ENCODE measurements around the gene ADAM21.
"Not testable (repeated sequence)": the region's sequence is repeated elsewhere in the genome, so short reads cannot be mapped to it uniquely, and the experiment has no call there.

ADAM21 gene

DNA sequence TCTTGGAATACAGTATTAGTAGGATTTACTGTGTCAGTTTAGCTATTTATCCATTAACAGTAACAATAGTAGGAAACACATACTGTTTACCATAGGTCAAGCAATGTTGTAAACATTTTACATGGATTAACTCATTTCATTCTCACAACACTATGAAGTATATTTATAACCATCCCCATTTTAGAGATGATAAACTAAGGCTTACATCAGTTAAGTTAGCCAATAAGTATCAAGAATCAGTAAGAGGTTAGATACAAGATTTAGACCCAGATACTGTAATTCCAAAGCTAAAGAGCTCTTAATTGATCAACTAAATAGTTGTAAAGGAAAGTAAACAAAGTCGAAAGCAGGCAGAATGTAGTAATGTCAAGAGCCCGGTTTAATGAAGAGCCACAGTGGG lies 36.2 kb upstream of the ADAM21 start:
- WGBS (ENCODE audit: extremely low coverage, insufficient coverage, insufficient read length) = no CpG with 5 or more reads among the region's 2 CpGs
- no peak overlapping the region for H4K91ac ChIP-seq (ENCODE audit: low read depth, low read length)
- H3K27me3 ChIP-seq (ENCODE audit: insufficient read depth, low read length) = no peaks in the 10 kb centered on the region
- DNase-seq = no peak
- H3K79me1 ChIP-seq (ENCODE audit: low read length) = no peaks in the 10 kb centered on the region
- no peak overlapping the region for H2AK5ac ChIP-seq (ENCODE audit: low read length)
- H3K18ac ChIP-seq (ENCODE audit: low read length) = no peak overlapping the region
- peak overlapping the region; percentile 44 for H3K4me2 ChIP-seq (ENCODE audit: low read length)
- no peaks in the 10 kb centered on the region for H3K79me2 ChIP-seq (ENCODE audit: control insufficient read depth, insufficient read depth, low read length, poor library complexity)
- H2BK12ac ChIP-seq (ENCODE audit: low read length) = no peak overlapping the region
- no peaks in the 10 kb centered on the region for H3K9me3 ChIP-seq (ENCODE audit: insufficient read depth, low read depth, low read length)
- no peak overlapping the region for H2BK120ac ChIP-seq (ENCODE audit: insufficient read depth, low read length, poor library complexity)
- no peak overlapping the region for H4K12ac ChIP-seq (ENCODE audit: low read depth, low read length)
- no peak overlapping the region for H2BK5ac ChIP-seq (ENCODE audit: low read depth, low read length, poor library complexity)
- H3K23ac ChIP-seq (ENCODE audit: low read length) = no peak overlapping the region
- H4K8ac ChIP-seq (ENCODE audit: low read depth, low read length) = no peak overlapping the region
- no peak overlapping the region for H3K27ac ChIP-seq (ENCODE audit: low read depth, low read length)
- no peak overlapping the region for H3K9ac ChIP-seq (ENCODE audit: low read length)
- H2AFZ ChIP-seq (ENCODE audit: insufficient read depth, low read length, poor library complexity) = no peak overlapping the region
- no peak overlapping the region for H3K14ac ChIP-seq (ENCODE audit: low read length)
- H3K4me1 ChIP-seq (ENCODE audit: control insufficient read depth in 1 of 2, insufficient read depth in 2 of 2, low read length in 2 of 2) = no peaks in the 10 kb centered on the region
- no peak overlapping the region for H3K4ac ChIP-seq (ENCODE audit: low read depth, low read length)
- no peaks in the 10 kb centered on the region for H3K36me3 ChIP-seq (ENCODE audit: control insufficient read depth in 1 of 2, insufficient read depth in 2 of 2, low read length in 2 of 2)
- H3K4me3 ChIP-seq (ENCODE audit: low read depth, low read length) = no peak overlapping the region

- H3K18ac ChIP-seq (ENCODE audit: low read length) = no peak overlapping the region
- H3K4me3 ChIP-seq (ENCODE audit: low read depth, low read length) = peak overlapping the region; percentile 77
- no peak overlapping the region for H2BK120ac ChIP-seq (ENCODE audit: insufficient read depth, low read length, poor library complexity)
- no peaks in the 10 kb centered on the region for H3K4me1 ChIP-seq (ENCODE audit: control insufficient read depth in 1 of 2, insufficient read depth in 2 of 2, low read length in 2 of 2)
- H3K27ac ChIP-seq (ENCODE audit: low read depth, low read length) = no peak overlapping the region
- H4K12ac ChIP-seq (ENCODE audit: low read depth, low read length) = peak overlapping the region; percentile 6
- WGBS (ENCODE audit: extremely low coverage, insufficient coverage, insufficient read length) = no CpG with 5 or more reads among the region's 9 CpGs
- no peak overlapping the region for H2BK5ac ChIP-seq (ENCODE audit: low read depth, low read length, poor library complexity)
- no peaks in the 10 kb centered on the region for H3K9me3 ChIP-seq (ENCODE audit: insufficient read depth, low read depth, low read length)
- no peaks in the 10 kb centered on the region for H3K79me2 ChIP-seq (ENCODE audit: control insufficient read depth, insufficient read depth, low read length, poor library complexity)
- H3K79me1 ChIP-seq (ENCODE audit: low read length) = no peaks in the 10 kb centered on the region
- H3K4me2 ChIP-seq (ENCODE audit: low read length) = peak overlapping the region; percentile 99
- H2BK12ac ChIP-seq (ENCODE audit: low read length) = no peak overlapping the region
- peak overlapping the region; percentile 72 for H3K9ac ChIP-seq (ENCODE audit: low read length)
- no peak overlapping the region for H2AK5ac ChIP-seq (ENCODE audit: low read length)
- no peak overlapping the region for H3K14ac ChIP-seq (ENCODE audit: low read length)
- H4K8ac ChIP-seq (ENCODE audit: low read depth, low read length) = peak overlapping the region; percentile 58
- no peaks in the 10 kb centered on the region for H3K27me3 ChIP-seq (ENCODE audit: insufficient read depth, low read length)
- no peak overlapping the region for H4K91ac ChIP-seq (ENCODE audit: low read depth, low read length)
- H3K4ac ChIP-seq (ENCODE audit: low read depth, low read length) = no peak overlapping the region
- no peak overlapping the region for H3K23ac ChIP-seq (ENCODE audit: low read length)
- peak overlapping the region; percentile 17 for H2AFZ ChIP-seq (ENCODE audit: insufficient read depth, low read length, poor library complexity)
- no peaks in the 10 kb centered on the region for H3K36me3 ChIP-seq (ENCODE audit: control insufficient read depth in 1 of 2, insufficient read depth in 2 of 2, low read length in 2 of 2)
- DNase-seq = peak in 1 of 2 donors; percentile 14
Observed at GRCh38 chr14:70416338-70416724, 35.6 kb upstream of the ADAM21 start.

DNA sequence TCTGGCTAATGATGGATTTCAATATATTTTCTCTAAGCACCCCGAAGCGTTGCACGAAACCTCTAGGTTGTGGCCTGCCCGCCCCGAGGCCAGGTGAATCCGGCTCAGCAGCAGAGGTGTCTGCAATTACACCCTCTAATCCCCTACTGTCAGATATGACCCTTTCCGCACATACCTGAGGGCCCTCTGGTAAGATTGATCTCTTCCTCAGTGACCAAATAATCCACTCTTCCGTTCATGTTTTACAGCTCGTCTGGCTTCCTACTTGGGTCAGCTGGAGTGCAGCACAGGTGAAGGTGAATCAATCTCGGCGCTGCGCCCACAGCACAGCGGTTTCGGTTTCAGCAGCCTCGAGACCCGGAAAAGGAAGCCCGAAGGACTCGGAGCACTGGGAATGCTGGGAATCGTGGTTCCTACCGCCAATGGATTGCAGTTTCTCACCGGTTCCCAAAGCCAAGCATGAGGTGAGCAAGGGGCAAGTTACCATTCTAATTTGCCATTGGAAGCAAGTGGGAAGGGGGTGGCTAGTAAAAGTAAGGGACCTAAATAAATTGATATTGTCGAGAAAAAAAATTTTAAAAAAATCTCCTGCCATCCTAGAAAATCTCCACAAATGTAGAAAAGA lies 35.1 kb upstream of the ADAM21 start, which contains the start of gene SYNJ2BP:
SYNJ2BP (minus strand) TSS at position 366 of the 625 bp plus-strand sequence; CDS start at position 239, 127 bp downstream.
- no CpG with 5 or more reads among the region's 22 CpGs for WGBS (ENCODE audit: extremely low coverage, insufficient coverage, insufficient read length)
- Histone ChIP-seq H3K18ac (ENCODE audit: low read length) (no peak within 1 kb of the TSS), H3K23ac (ENCODE audit: low read length) (no peak within 1 kb of the TSS), H3K27me3 (ENCODE audit: insufficient read depth, low read length) (no peaks in the 10 kb centered on the region), H3K27ac (ENCODE audit: low read depth, low read length) (no peak within 1 kb of the TSS), H4K91ac (ENCODE audit: low read depth, low read length) (no peak within 1 kb of the TSS), H3K4me3 (ENCODE audit: low read depth, low read length) (peak within 1 kb of the TSS; percentile 77), H3K79me1 (ENCODE audit: low read length) (no peaks in the 10 kb centered on the region), H2AK5ac (ENCODE audit: low read length) (no peak within 1 kb of the TSS), H3K4ac (ENCODE audit: low read depth, low read length) (no peak within 1 kb of the TSS), H3K36me3 (ENCODE audit: control insufficient read depth in 1 of 2, insufficient read depth in 2 of 2, low read length in 2 of 2) (no peaks in the 10 kb centered on the region), H3K79me2 (ENCODE audit: control insufficient read depth, insufficient read depth, low read length, poor library complexity) (no peaks in the 10 kb centered on the region), H2BK5ac (ENCODE audit: low read depth, low read length, poor library complexity) (no peak within 1 kb of the TSS), H3K4me2 (ENCODE audit: low read length) (peak within 1 kb of the TSS; percentile 99), H2BK12ac (ENCODE audit: low read length) (no peak within 1 kb of the TSS), H4K8ac (ENCODE audit: low read depth, low read length) (peak within 1 kb of the TSS; percentile 58), H2BK120ac (ENCODE audit: insufficient read depth, low read length, poor library complexity) (no peak within 1 kb of the TSS), H4K12ac (ENCODE audit: low read depth, low read length) (peak within 1 kb of the TSS; percentile 6), H3K9ac (ENCODE audit: low read length) (peak within 1 kb of the TSS; percentile 72), H3K9me3 (ENCODE audit: insufficient read depth, low read depth, low read length) (no peaks in the 10 kb centered on the region), H3K14ac (ENCODE audit: low read length) (no peak within 1 kb of the TSS), H2AFZ (ENCODE audit: insufficient read depth, low read length, poor library complexity) (peak within 1 kb of the TSS; percentile 61), H3K4me1 (ENCODE audit: control insufficient read depth in 1 of 2, insufficient read depth in 2 of 2, low read length in 2 of 2) (no peaks in the 10 kb centered on the region)
- DNase-seq = peak; percentile 67 to 77

DNA sequence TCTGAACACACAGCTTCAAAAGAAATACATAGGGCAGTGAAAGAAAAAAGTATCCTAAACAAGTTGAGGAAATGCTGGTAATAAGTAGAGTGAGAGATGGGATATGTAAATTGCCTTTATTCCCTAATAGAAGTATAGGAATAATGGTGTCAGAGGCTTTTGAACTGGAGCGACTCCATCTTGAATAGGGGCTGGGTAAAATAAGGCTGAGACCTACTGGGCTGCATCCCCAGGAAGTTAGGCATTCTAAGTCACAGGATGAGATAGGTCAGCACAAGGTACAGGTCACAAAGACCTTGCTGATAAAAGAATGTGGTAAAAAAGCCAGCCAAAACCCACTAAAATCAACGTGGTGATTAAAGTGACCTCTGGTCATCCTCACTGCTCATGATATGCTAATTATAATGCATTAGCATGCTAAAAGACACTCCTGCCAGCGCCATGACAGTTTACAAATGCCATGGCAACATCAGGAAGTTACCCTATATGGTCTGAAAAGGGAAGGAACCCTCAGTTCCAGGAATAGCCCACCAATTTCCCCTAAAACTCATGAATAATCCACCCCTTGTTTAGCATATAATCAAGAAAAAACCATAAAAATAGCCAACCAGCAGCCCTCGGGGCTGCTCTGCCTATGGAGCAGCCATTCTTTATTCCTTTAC lies 32.6 kb upstream of the ADAM21 start:
- not testable (repeated sequence) for H3K4me3 ChIP-seq (ENCODE audit: low read depth, low read length); H3K27me3 ChIP-seq (ENCODE audit: insufficient read depth, low read length); H2BK12ac ChIP-seq (ENCODE audit: low read length); H3K27ac ChIP-seq (ENCODE audit: low read depth, low read length); H4K12ac ChIP-seq (ENCODE audit: low read depth, low read length); H3K18ac ChIP-seq (ENCODE audit: low read length); H3K4me1 ChIP-seq (ENCODE audit: control insufficient read depth in 1 of 2, insufficient read depth in 2 of 2, low read length in 2 of 2); H2BK120ac ChIP-seq (ENCODE audit: insufficient read depth, low read length, poor library complexity); H3K4ac ChIP-seq (ENCODE audit: low read depth, low read length); H3K79me1 ChIP-seq (ENCODE audit: low read length); H3K14ac ChIP-seq (ENCODE audit: low read length); H2BK5ac ChIP-seq (ENCODE audit: low read depth, low read length, poor library complexity); H2AK5ac ChIP-seq (ENCODE audit: low read length); DNase-seq; H3K79me2 ChIP-seq (ENCODE audit: control insufficient read depth, insufficient read depth, low read length, poor library complexity); H3K9ac ChIP-seq (ENCODE audit: low read length); H3K23ac ChIP-seq (ENCODE audit: low read length); H2AFZ ChIP-seq (ENCODE audit: insufficient read depth, low read length, poor library complexity); H3K4me2 ChIP-seq (ENCODE audit: low read length); H4K91ac ChIP-seq (ENCODE audit: low read depth, low read length); H3K36me3 ChIP-seq (ENCODE audit: control insufficient read depth in 1 of 2, insufficient read depth in 2 of 2, low read length in 2 of 2); H4K8ac ChIP-seq (ENCODE audit: low read depth, low read length); H3K9me3 ChIP-seq (ENCODE audit: insufficient read depth, low read depth, low read length)
- no CpG with 5 or more reads among the region's 4 CpGs for WGBS (ENCODE audit: extremely low coverage, insufficient coverage, insufficient read length)
